RWPE1 (cell line): ENCODE measurements around the gene ASF1B.

Experiments used
- CTCF ChIA-PET: fragments of 350-600 bp; sonication (Branson Sonifier 250); formaldehyde crosslinking; extraction: SDS; loops from one replicate; lab custom pipeline; 2021; lab: Yijun Ruan, JAX
- POLR2A ChIA-PET: fragments of 400-600 bp; formaldehyde crosslinking; extraction: SDS; loops from one replicate; lab custom pipeline; 2020; ENCODE audit warnings: antibody characterized with exemption; ENCODE audit not compliant: low non-redundant PET; lab: Yijun Ruan, JAX
- DNase-seq: peaks from one replicate; pipeline ENCODE4 v3.0.0; 2012; ENCODE audit warnings: low spot score
- H3K27ac ChIP-seq: fragments of 450-650 bp; 2 replicates; pipeline ENCODE4 v1.5.1; 2017
- CTCF ChIP-seq: fragments of 450-650 bp; conservative IDR thresholded peaks from 2 replicates; pipeline ENCODE4 v1.5.1; 2017; ENCODE audit warnings: low read depth, mild to moderate bottlenecking

ASF1B gene

GRCh38 chr19:14113762-14114414, 22.5 kb downstream of the ASF1B start:
- DNase-seq = no peak
- POLR2A ChIA-PET = interaction anchor here (0.6 kb wide), 1 partner anchor 46 kb away, joined by 3 read pairs; no protein-coding TSS in a partner anchor
- no peak; the same call in 1 of the 2 replicates for TF ChIP-seq CTCF
- peak overlapping the region; percentile 56 for H3K27ac ChIP-seq
- CTCF ChIA-PET = interaction anchor here (0.5 to 1.2 kb wide), 4 partner anchors 8 to 71 kb away, joined by 3 read pairs; no protein-coding TSS in a partner anchor

GRCh38 chr19:14112809-14113385, 23.5 kb downstream of the ASF1B start:
- peak overlapping the region; percentile 56 for H3K27ac ChIP-seq

GRCh38 chr19:14112051-14112808, 24.2 kb downstream of the ASF1B start:
- DNase-seq = no peak
- POLR2A ChIA-PET = interaction anchor here (0.7 kb wide), 1 partner anchor 439 kb away, joined by 3 read pairs; no protein-coding TSS in a partner anchor
- TF ChIP-seq CTCF = no peak
- H3K27ac ChIP-seq = peak overlapping the region; percentile 56
- CTCF ChIA-PET = no interaction called here

More at GRCh38 chr19:14112809-14113385, 23.5 kb downstream of the ASF1B start:
- TF ChIP-seq CTCF = no peak
- no peak for DNase-seq
- POLR2A ChIA-PET = no interaction called here
- CTCF ChIA-PET = no interaction called here

GRCh38 chr19:14111486-14111885, 24.9 kb downstream of the ASF1B start:
- no peak for DNase-seq
- peak overlapping the region; percentile 56 for H3K27ac ChIP-seq
- ChIA-PET CTCF (no interaction called here), POLR2A (interaction anchor here (0.7 kb wide), 1 partner anchor 439 kb away, joined by 3 read pairs; no protein-coding TSS in a partner anchor)
- no peak for TF ChIP-seq CTCF

GRCh38 chr19:14110650-14111049, 25.7 kb downstream of the ASF1B start:
- CTCF ChIA-PET = no interaction called here
- peak overlapping the region; percentile 17; the same call in 1 of the 2 replicates for H3K27ac ChIP-seq
- POLR2A ChIA-PET = no interaction called here
- DNase-seq = no peak
- TF ChIP-seq CTCF = no peak
